Measurements from ENCODE around the gene GRB2. TPM values are rescaled to one million over a fixed set of nuclear protein-coding genes. Genes with fewer than 3 reads are reported as not detected.

The GRB2 gene
- total RNA-seq, 1 donor from 2014 or later: 59.1 TPM

DNA sequence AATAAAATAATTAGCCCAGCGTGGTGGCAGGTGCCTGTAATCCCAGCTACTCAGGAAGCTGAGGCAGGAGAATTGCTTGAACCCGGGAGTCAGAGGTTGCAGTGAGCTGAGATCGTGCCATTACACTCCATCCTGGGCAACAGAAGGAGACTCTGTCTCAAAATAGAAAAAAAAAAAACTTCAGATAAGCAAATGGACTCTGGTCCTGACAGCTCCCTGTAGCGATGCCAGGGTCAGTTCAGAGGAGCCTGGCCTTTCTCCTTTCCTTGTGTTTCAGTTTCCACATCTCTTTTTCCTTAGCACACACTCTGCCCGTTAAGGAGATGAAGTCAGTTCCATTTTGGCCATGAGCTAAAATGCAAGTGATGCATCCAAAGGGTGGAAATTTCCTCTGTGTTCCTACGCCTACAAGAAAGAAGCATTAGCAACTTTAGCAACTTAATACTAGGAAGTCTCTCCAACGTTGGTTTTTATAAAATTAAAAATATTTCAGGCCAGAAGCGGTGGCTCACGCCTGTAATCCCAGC, 11.6 kb upstream of the GRB2 start:
- Mint-ChIP-seq H3K4me1 (ENCODE audit: unreplicated experiment) (peaks cover 6% of the 10 kb centered on the region), H3K36me3 (ENCODE audit: unreplicated experiment) (no peaks in the 10 kb centered on the region), H3K9me3 (ENCODE audit: unreplicated experiment) (no peaks in the 10 kb centered on the region), H3K4me3 (ENCODE audit: unreplicated experiment) (no peak overlapping the region), H3K27ac (ENCODE audit: unreplicated experiment) (no peak overlapping the region), H3K27me3 (ENCODE audit: unreplicated experiment) (peaks cover 35% of the 10 kb centered on the region)
- TF ChIP-seq CTCF (IDR thresholded peaks at IDR 0.05): no peak
- DNase-seq (ENCODE audit: extremely low spot score, unreplicated experiment): no peak

DNA sequence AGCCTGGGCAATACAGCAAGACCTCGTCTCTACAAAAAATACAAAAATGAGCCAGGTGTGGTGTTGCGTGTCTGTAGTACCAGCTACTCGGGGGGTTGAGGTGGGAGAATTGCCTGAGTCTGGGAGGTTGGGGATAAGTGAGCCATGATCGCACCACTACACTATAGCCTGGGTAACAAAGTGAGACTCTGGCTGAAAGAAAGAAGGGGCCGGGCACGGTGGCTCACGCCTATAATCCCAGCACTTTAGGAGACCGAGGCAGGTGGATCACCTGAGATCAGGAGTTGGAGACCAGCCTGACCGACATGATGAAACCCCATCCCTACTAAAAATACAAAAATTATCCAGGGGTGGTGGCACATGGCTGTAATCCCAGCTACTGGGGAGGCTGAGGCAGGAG, 10.5 kb upstream of the GRB2 start:
- Mint-ChIP-seq H3K36me3 (ENCODE audit: unreplicated experiment) (no peaks in the 10 kb centered on the region), H3K4me1 (ENCODE audit: unreplicated experiment) (peaks cover 9% of the 10 kb centered on the region), H3K9me3 (ENCODE audit: unreplicated experiment) (no peaks in the 10 kb centered on the region), H3K27ac (ENCODE audit: unreplicated experiment) (no peak overlapping the region), H3K27me3 (ENCODE audit: unreplicated experiment) (peaks cover 35% of the 10 kb centered on the region), H3K4me3 (ENCODE audit: unreplicated experiment) (no peak overlapping the region)
- no peak for DNase-seq (ENCODE audit: extremely low spot score, unreplicated experiment)
- TF ChIP-seq CTCF (IDR thresholded peaks at IDR 0.05): no peak

DNA sequence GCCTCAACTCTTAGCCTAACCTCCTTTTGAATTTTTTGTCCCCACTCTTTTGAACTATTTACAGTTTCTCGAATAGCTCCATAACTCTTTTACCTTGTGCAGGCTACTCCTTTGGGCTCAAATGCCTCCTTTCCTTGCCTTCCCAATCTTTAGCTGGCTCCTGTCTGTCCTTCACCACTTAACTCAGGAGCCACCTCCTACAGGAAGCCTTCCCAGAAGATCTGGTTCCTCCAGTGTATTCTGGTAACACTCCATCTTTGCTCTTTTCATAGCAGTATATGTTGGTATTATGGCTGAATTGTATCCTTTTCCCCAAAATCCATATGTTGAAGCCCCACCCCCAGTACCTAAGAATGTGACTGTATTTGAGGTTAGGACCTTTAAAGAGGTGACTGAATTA, 9.0 kb upstream of the GRB2 start:
- H3K27ac Mint-ChIP-seq (ENCODE audit: unreplicated experiment): no peak overlapping the region
- no peaks in the 10 kb centered on the region for H3K9me3 Mint-ChIP-seq (ENCODE audit: unreplicated experiment)
- no peak for DNase-seq (ENCODE audit: extremely low spot score, unreplicated experiment)
- H3K27me3 Mint-ChIP-seq (ENCODE audit: unreplicated experiment): peaks cover 37% of the 10 kb centered on the region
- TF ChIP-seq CTCF (IDR thresholded peaks at IDR 0.05): no peak
- H3K4me1 Mint-ChIP-seq (ENCODE audit: unreplicated experiment): peaks cover 9% of the 10 kb centered on the region
- no peaks in the 10 kb centered on the region for H3K36me3 Mint-ChIP-seq (ENCODE audit: unreplicated experiment)
- no peak overlapping the region for H3K4me3 Mint-ChIP-seq (ENCODE audit: unreplicated experiment)

DNA sequence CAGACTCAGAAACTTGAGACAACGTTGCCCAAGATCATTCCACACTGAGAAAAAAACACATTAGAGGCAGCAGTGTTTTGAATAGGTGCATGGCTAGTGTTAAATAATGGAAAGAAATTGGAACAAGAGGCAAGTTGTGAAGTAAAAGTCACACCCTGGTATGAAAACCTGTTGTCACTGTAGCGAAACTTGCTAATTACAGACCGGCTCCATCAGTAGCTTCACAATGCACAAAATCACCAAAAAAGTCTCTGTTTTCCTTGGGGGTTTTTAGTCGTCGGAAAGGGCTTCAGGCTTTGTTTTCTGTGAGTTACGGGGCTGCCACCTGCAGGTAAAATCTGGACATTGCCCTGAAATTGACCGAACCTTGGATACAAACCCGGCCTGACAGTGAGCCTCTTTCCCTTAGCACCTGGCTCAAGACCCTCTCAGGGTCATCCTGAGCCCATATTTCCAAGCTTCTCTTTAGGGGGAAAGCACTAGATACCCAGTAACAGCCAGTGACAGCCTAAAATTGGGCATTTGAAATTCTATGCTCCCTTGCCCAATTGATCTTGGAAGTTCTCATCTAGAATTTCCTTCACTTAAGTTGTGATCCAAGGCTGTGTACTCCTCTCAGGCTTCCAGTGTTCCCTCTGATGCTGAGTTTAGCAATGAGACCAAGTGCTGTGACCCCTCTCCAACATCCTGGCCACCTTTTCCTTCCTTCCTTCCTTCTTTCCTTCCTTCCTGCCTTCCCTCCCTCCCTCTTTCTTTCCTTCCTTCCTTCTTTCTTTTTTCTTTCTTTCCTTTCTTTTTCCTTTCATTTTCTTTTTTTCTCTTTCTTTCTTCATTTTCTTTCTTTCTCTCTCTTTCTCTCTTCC, 7.2 kb upstream of the GRB2 start:
- peak overlapping the region; percentile 60 for H3K4me3 Mint-ChIP-seq (ENCODE audit: unreplicated experiment)

More for the DNA sequence above, 7.2 kb upstream of the GRB2 start:
- peaks cover 9% of the 10 kb centered on the region for H3K4me1 Mint-ChIP-seq (ENCODE audit: unreplicated experiment)
- no peak overlapping the region for H3K27ac Mint-ChIP-seq (ENCODE audit: unreplicated experiment)
- H3K36me3 Mint-ChIP-seq (ENCODE audit: unreplicated experiment): no peaks in the 10 kb centered on the region
- TF ChIP-seq CTCF (IDR thresholded peaks at IDR 0.05): peak; percentile 81
- peaks cover 34% of the 10 kb centered on the region for H3K27me3 Mint-ChIP-seq (ENCODE audit: unreplicated experiment)
- no peaks in the 10 kb centered on the region for H3K9me3 Mint-ChIP-seq (ENCODE audit: unreplicated experiment)
- DNase-seq (ENCODE audit: extremely low spot score, unreplicated experiment): no peak

All from osteocyte (in vitro differentiated cells).